Liver (tissue), 9 donors: ENCODE measurements around the gene ST3GAL4. TPM values are rescaled to one million over a fixed set of nuclear protein-coding genes. Genes with fewer than 3 reads are reported as not detected.
"Not testable (repeated sequence)": the region's sequence is repeated elsewhere in the genome, so short reads cannot be mapped to it uniquely, and the experiment has no call there.

Experiments used
- DNase-seq: peaks from one replicate; pipeline ENCODE4 v3.0.0-alpha.2; 2017; ENCODE audit warnings: low spot score
- H3K27ac ChIP-seq, 2 donors: one replicate each; pipeline ENCODE4 v1.7.0; 2013; ENCODE audit warnings: inconsistent platforms in 2 of 2, low read length in 2 of 2, control low read depth in 1 of 2, low read depth in 1 of 2, mild to moderate bottlenecking in 1 of 2
- H3K27me3 ChIP-seq, 4 donors: one replicate each; pipeline versions ENCODE4 v1.6.1 to v1.7.0; 2013; ENCODE audit warnings: low read length in 3 of 4, inconsistent platforms in 1 of 4, mild to moderate bottlenecking in 1 of 4, moderate library complexity in 1 of 4; ENCODE audit not compliant: control insufficient read depth in 4 of 4, insufficient read depth in 4 of 4
- H3K36me3 ChIP-seq, 4 donors: one replicate each; pipeline versions ENCODE4 v1.6.1 to v1.7.0; 2013; ENCODE audit warnings: low read length in 3 of 4, mild to moderate bottlenecking in 3 of 4, low read depth in 1 of 4, moderate library complexity in 1 of 4; ENCODE audit not compliant: control insufficient read depth in 4 of 4, insufficient read depth in 3 of 4
- H3K4me1 ChIP-seq, 4 donors: one replicate each; pipeline versions ENCODE4 v1.6.1 to v1.7.0; 2013; ENCODE audit warnings: low read length in 3 of 4, mild to moderate bottlenecking in 3 of 4, moderate library complexity in 1 of 4; ENCODE audit not compliant: control insufficient read depth in 4 of 4, insufficient read depth in 4 of 4
- H3K4me3 ChIP-seq, 3 donors: one replicate each; pipeline versions ENCODE4 v1.6.1 to v1.7.0; 2013; ENCODE audit warnings: low read length in 3 of 3, control low read depth in 1 of 3, low read depth in 1 of 3, mild to moderate bottlenecking in 1 of 3
- H3K9ac ChIP-seq, 2 donors: one replicate each; pipeline ENCODE4 v1.7.0; 2013; ENCODE audit warnings: low read length in 2 of 2, mild to moderate bottlenecking in 2 of 2, moderate library complexity in 2 of 2, control low read depth in 1 of 2, low read depth in 1 of 2
- H3K9me3 ChIP-seq, 4 donors: one replicate each; pipeline versions ENCODE4 v1.6.1 to v1.7.0; 2013; ENCODE audit warnings: low read length in 3 of 4; ENCODE audit not compliant: control insufficient read depth in 4 of 4
- ATF3 ChIP-seq: IDR thresholded peaks from 2 replicates; pipeline ENCODE4 v1.6.1; 2016; ENCODE audit warnings: antibody characterized with exemption
- EGR1 ChIP-seq, 2 donors: IDR thresholded peaks; 2 replicates each; pipeline ENCODE4 v1.6.1; 2016 to 2018; ENCODE audit warnings: antibody characterized with exemption in 2 of 2, low read depth in 2 of 2
- FOXA1 ChIP-seq: IDR thresholded peaks from 2 replicates; pipeline ENCODE4 v1.6.1; 2016; ENCODE audit warnings: antibody characterized with exemption
- FOXA2 ChIP-seq: IDR thresholded peaks from 2 replicates; pipeline ENCODE4 v1.6.1; 2016; ENCODE audit warnings: antibody characterized with exemption
- HNF4A ChIP-seq, 2 donors: conservative IDR thresholded peaks; 2 replicates each; pipeline ENCODE4 v1.6.1; 2016; ENCODE audit warnings: antibody characterized with exemption in 2 of 2, mild to moderate bottlenecking in 2 of 2
- MAX ChIP-seq: IDR thresholded peaks from 2 replicates; pipeline ENCODE4 v1.6.1; 2016; ENCODE audit warnings: antibody characterized with exemption
- NR2F2 ChIP-seq: IDR thresholded peaks from 2 replicates; pipeline ENCODE4 v1.6.1; 2016; ENCODE audit warnings: antibody characterized with exemption
- RAD21 ChIP-seq, 2 donors: IDR thresholded peaks; 2 replicates each; pipeline ENCODE4 v1.6.1; 2016; ENCODE audit warnings: antibody characterized with exemption in 2 of 2, mild to moderate bottlenecking in 2 of 2
- REST ChIP-seq: IDR thresholded peaks from 2 replicates; pipeline ENCODE4 v1.6.1; 2016; ENCODE audit warnings: antibody characterized with exemption, mild to moderate bottlenecking
- RXRA ChIP-seq, 2 donors: IDR thresholded peaks; 2 replicates each; pipeline ENCODE4 v1.6.1; 2017 to 2018; ENCODE audit warnings: antibody characterized with exemption in 2 of 2, mild to moderate bottlenecking in 1 of 2
- SP1 ChIP-seq: IDR thresholded peaks from 2 replicates; pipeline ENCODE4 v1.6.1; 2018; ENCODE audit warnings: antibody characterized with exemption, mild to moderate bottlenecking
- TAF1 ChIP-seq: conservative IDR thresholded peaks from 2 replicates; pipeline ENCODE4 v1.6.1; 2016; ENCODE audit warnings: antibody characterized with exemption, mild to moderate bottlenecking
- YY1 ChIP-seq: IDR thresholded peaks from 2 replicates; pipeline ENCODE4 v1.6.1; 2016; ENCODE audit warnings: antibody characterized with exemption, mild to moderate bottlenecking
- ZBTB33 ChIP-seq: IDR thresholded peaks from 2 replicates; pipeline ENCODE4 v1.6.1; 2016; ENCODE audit warnings: antibody characterized with exemption
- WGBS: extraction: QIAGEN DNeasy Blood & Tissue Kit; methylation state at CpG from one replicate; pipeline ENCODE4 v1.1.7; 2013; 5-methylcytosine and 5-hydroxymethylcytosine counted together
- polyA plus RNA-seq, 2 donors: library from polyadenylated mRNA; stranded (reverse) in 1 of 2; unstranded in 1 of 2; fragments of 200-250 nt in 1 of 2; fragments of >200 nt in 1 of 2; fragmentation: Nextera tagmentation in 1 of 2; extraction: Ambion mirVana in 1 of 2; gene quantifications; one replicate each; pipeline versions ENCODE4 v1.2.1 to v1.2.3, GENCODE V29; 2013 to 2015
- total RNA-seq, 2 donors: library from RNA; depleted of rRNA; stranded (reverse); fragments of >200 nt; gene quantifications; one replicate each; pipeline ENCODE4 v1.2.3, GENCODE V29; 2014
- donor health status: healthy.
- donor health status: healthy.
- donor health status: healthy.
- donor health status: healthy.
- donor health status: healthy.

ST3GAL4 gene
- total and polyA plus RNA-seq, 4 donors = 4.5 to 18.4 (median 10.6) TPM

GRCh38 chr11:126384449-126385070, 29.1 kb downstream of the ST3GAL4 start:
- Histone ChIP-seq H3K36me3 (no peaks in the 10 kb centered on the region), H3K4me3 (no peak overlapping the region), H3K9me3 (no peaks in the 10 kb centered on the region), H3K27me3 (no peaks in the 10 kb centered on the region), H3K9ac (no peak overlapping the region), H3K27ac (no peak overlapping the region), H3K4me1 (peaks cover 5 to 22% (median 12%) of the 10 kb centered on the region in 4 donors)
- WGBS = 80% methylated on average over 9 of the region's 9 CpGs
- DNase-seq = no peak
- TF ChIP-seq NR2F2 (no peak), RXRA (IDR thresholded peaks at IDR 0.05) (peak in 1 of 2 donors; percentile 5), YY1 (no peak)

- H3K27ac ChIP-seq = peak overlapping the region; percentile 3 to 4
These were observed 30.7 kb downstream of the ST3GAL4 start for GRCh38 chr11:126385991-126386728.

GRCh38 chr11:126386729-126387071, 31.2 kb downstream of the ST3GAL4 start:
- not testable (repeated sequence) for H3K4me3 ChIP-seq, H3K36me3 ChIP-seq, H3K27me3 ChIP-seq, H3K9ac ChIP-seq, DNase-seq, H3K9me3 ChIP-seq
- H3K27ac ChIP-seq = peak overlapping the region in 1 of 2 donors; percentile 4
- 20% methylated on average over 5 of the region's 5 CpGs for WGBS
- TF ChIP-seq RXRA (IDR thresholded peaks at IDR 0.05) = peak in 1 of 2 donors; percentile 59
- peak in 1 of 2 donors; percentile 48 for TF ChIP-seq RAD21 (IDR thresholded peaks at IDR 0.05)
- TF ChIP-seq MAX = peak; percentile 69
- TF ChIP-seq HNF4A (conservative IDR thresholded peaks at IDR 0.05) = peak; percentile 27 to 36
- TF ChIP-seq SP1 = peak; percentile 46
- H3K4me1 ChIP-seq = peaks cover 5 to 18% (median 13%) of the 10 kb centered on the region in 4 donors

More at GRCh38 chr11:126385991-126386728, 30.7 kb downstream of the ST3GAL4 start:
- Histone ChIP-seq H3K9me3 (no peaks in the 10 kb centered on the region), H3K9ac (no peak overlapping the region), H3K4me1 (peaks cover 5 to 18% (median 12%) of the 10 kb centered on the region in 4 donors), H3K4me3 (no peak overlapping the region), H3K27me3 (no peaks in the 10 kb centered on the region), H3K36me3 (no peaks in the 10 kb centered on the region)
- WGBS = 66% methylated on average over 8 of the region's 8 CpGs
- TF ChIP-seq ZBTB33 (no peak), NR2F2 (peak; percentile 10)
- no peak for DNase-seq

GRCh38 chr11:126387857-126388256, 32.4 kb downstream of the ST3GAL4 start:
- Histone ChIP-seq H3K27me3 (no peaks in the 10 kb centered on the region), H3K27ac (no peak overlapping the region), H3K9ac (no peak overlapping the region), H3K9me3 (no peaks in the 10 kb centered on the region), H3K4me1 (peaks cover 5 to 18% (median 13%) of the 10 kb centered on the region in 4 donors), H3K36me3 (no peaks in the 10 kb centered on the region), H3K4me3 (no peak overlapping the region)
- no peak for DNase-seq
- 92% methylated on average over 5 of the region's 5 CpGs for WGBS
- TF ChIP-seq REST (no peak), RAD21 (IDR thresholded peaks at IDR 0.05) (no peak), ATF3 (no peak), FOXA2 (no peak), EGR1 (IDR thresholded peaks at IDR 0.05; ENCODE audit: low read depth in 2 of 2) (no peak), FOXA1 (no peak), HNF4A (conservative IDR thresholded peaks at IDR 0.05) (no peak), TAF1 (no peak), SP1 (no peak)
